Stomach (tissue), 9 donors: ENCODE measurements around the gene GREB1. TPM values are rescaled to one million over a fixed set of nuclear protein-coding genes. Genes with fewer than 3 reads are reported as not detected.

Experiments
- DNase-seq, 2 donors: peaks; one replicate each; pipeline versions ENCODE4 v3.0.0 to v3.0.0-alpha.2; 2013 to 2019
- H3K27ac ChIP-seq, 5 donors: fragments of 200-600 bp in 4 of 5; sonication (generic) in 4 of 5; one replicate each; pipeline ENCODE4 v1.5.1; 2013 to 2019; ENCODE audit warnings: mild to moderate bottlenecking in 1 of 5, moderate library complexity in 1 of 5
- H3K27me3 ChIP-seq, 3 donors: fragments of 200-600 bp; sonication (generic); one replicate each; pipeline ENCODE4 v1.5.1; 2017 to 2019; ENCODE audit warnings: mixed run types in 1 of 3
- H3K36me3 ChIP-seq, 4 donors: fragments of 200-600 bp; sonication (generic); 1 replicate in 3 of 4; 2 replicates in 1 of 4; pipeline ENCODE4 v1.5.1; 2016 to 2019
- H3K4me1 ChIP-seq, 4 donors: fragments of 200-600 bp; sonication (generic); one replicate each; pipeline ENCODE4 v1.5.1; 2016 to 2019
- H3K4me3 ChIP-seq, 4 donors: fragments of 200-600 bp; sonication (generic) in 3 of 4; one replicate each; pipeline ENCODE4 v1.5.1; 2016 to 2019; ENCODE audit warnings: mild to moderate bottlenecking in 1 of 4
- H3K9me3 ChIP-seq, 4 donors: fragments of 200-600 bp; sonication (generic); one replicate each; pipeline ENCODE4 v1.5.1; 2016 to 2019
- CTCF ChIP-seq, 7 experiments: fragments of 450-650 bp in 4 of 7; fragments of 200-600 bp in 3 of 7; sonication (generic) in 3 of 7; IDR thresholded peaks; one replicate each; pipeline ENCODE4 v1.5.1; 2016 to 2019; ENCODE audit warnings: antibody characterized with exemption in 7 of 7, control low read depth in 2 of 7, mild to moderate bottlenecking in 1 of 7
- EP300 ChIP-seq: sonication (generic); formaldehyde crosslinking; IDR thresholded peaks from one replicate; pipeline ENCODE4 v1.6.1; 2017; ENCODE audit warnings: antibody characterized with exemption
- POLR2A ChIP-seq, 4 donors: fragments of 450-650 bp; IDR thresholded peaks; one replicate each; pipeline ENCODE4 v1.6.1; 2016; ENCODE audit warnings: antibody characterized with exemption in 4 of 4, control low read depth in 2 of 4, mild to moderate bottlenecking in 1 of 4, moderate library complexity in 1 of 4
- POLR2AphosphoS5 ChIP-seq, 3 donors: sonication (generic); formaldehyde crosslinking; IDR thresholded peaks; one replicate each; pipeline ENCODE4 v1.6.1; 2016; ENCODE audit warnings: antibody characterized with exemption in 3 of 3
- WGBS, 5 donors: extraction: QIAGEN DNeasy Blood & Tissue Kit in 3 of 5; methylation state at CpG; one replicate each; pipeline versions ENCODE4 v1.1.5 to v1.1.7; 2013 to 2018; 5-methylcytosine and 5-hydroxymethylcytosine counted together
- intact Hi-C: fragments of 100-400 bp; cut with DNase I; formaldehyde crosslinking; loops from one replicate; pipeline ENCODE4 v1.15.1; 2023; ENCODE audit warnings: low total_unique reads
- polyA plus RNA-seq, 3 donors: library from polyadenylated mRNA; stranded (reverse); fragments of 200-250 nt; gene quantifications; one replicate each; pipeline ENCODE4 v1.2.3, GENCODE V29; 2013
- total RNA-seq, 5 donors: library from RNA; depleted of rRNA; stranded (reverse); fragments of >200 nt; gene quantifications; one replicate each; pipeline versions ENCODE4 v1.1.0 to v1.2.3, GENCODE V29; 2014 to 2016
- donor health status: healthy with polysubstance abuse.
- donor health status: Bipolar disorder and iron deficiency.
- donor health status: healthy.

GREB1 gene
- total and polyA plus RNA-seq, 8 donors: 0.88 to 37.9 (median 3.6) TPM

- Histone ChIP-seq H3K9me3 (peaks cover 0 to 10% (median 8%) of the 10 kb centered on the region in 4 donors), H3K27me3 (peaks cover 0 to 40% (median 0%) of the 10 kb centered on the region in 3 donors), H3K4me1 (no peaks in the 10 kb centered on the region), H3K36me3 (no peaks in the 10 kb centered on the region), H3K4me3 (no peak overlapping the region), H3K27ac (no peak overlapping the region)
- DNase-seq: no peak
- intact Hi-C loops: no loop called here
- WGBS, 5 donors: 64 to 73% (median 64%) methylated on average over 2 of the region's 2 CpGs
- no peak for TF ChIP-seq POLR2A (IDR thresholded peaks at IDR 0.05)
- TF ChIP-seq CTCF (IDR thresholded peaks at IDR 0.05): no peak
- no peak for TF ChIP-seq EP300
- no peak for TF ChIP-seq POLR2AphosphoS5 (IDR thresholded peaks at IDR 0.05)
These were observed 129.6 kb downstream of the GREB1 start for GRCh38 chr2:11663427-11663826.

GRCh38 chr2:11665028-11665427 lies 131.2 kb downstream of the GREB1 start:
- Histone ChIP-seq H3K9me3 (peaks cover 0 to 10% (median 8%) of the 10 kb centered on the region in 4 donors), H3K4me3 (no peak overlapping the region), H3K27me3 (peaks cover 0 to 43% (median 12%) of the 10 kb centered on the region in 3 donors), H3K36me3 (no peaks in the 10 kb centered on the region), H3K4me1 (peaks cover 6 to 8% (median 8%) of the 10 kb centered on the region in 4 donors), H3K27ac (no peak overlapping the region)
- WGBS, 5 donors: 79 to 89% (median 83%) methylated on average over 10 to 11 of the region's 11 CpGs
- no peak for TF ChIP-seq POLR2A (IDR thresholded peaks at IDR 0.05)
- intact Hi-C loops: no loop called here
- no peak for DNase-seq

GRCh38 chr2:11665510-11666362 lies 131.9 kb downstream of the GREB1 start:
- H3K36me3 ChIP-seq: no peaks in the 10 kb centered on the region
- peaks cover 0 to 10% (median 8%) of the 10 kb centered on the region in 4 donors for H3K9me3 ChIP-seq
- intact Hi-C loops: no loop called here
- H3K4me3 ChIP-seq: no peak overlapping the region
- WGBS, 5 donors: 70 to 80% (median 74%) methylated on average over 10 of the region's 10 CpGs
- TF ChIP-seq CTCF (IDR thresholded peaks at IDR 0.05) (no peak), EP300 (no peak), POLR2AphosphoS5 (IDR thresholded peaks at IDR 0.05) (no peak), POLR2A (IDR thresholded peaks at IDR 0.05) (no peak)
- no peak overlapping the region for H3K27ac ChIP-seq
- DNase-seq: no peak
- peaks cover 0 to 43% (median 17%) of the 10 kb centered on the region in 3 donors for H3K27me3 ChIP-seq
- peaks cover 8 to 12% (median 10%) of the 10 kb centered on the region in 4 donors for H3K4me1 ChIP-seq

GRCh38 chr2:11667194-11667593 lies 133.3 kb downstream of the GREB1 start:
- Histone ChIP-seq H3K4me1 (peaks cover 8 to 12% (median 10%) of the 10 kb centered on the region in 4 donors), H3K9me3 (peaks cover 0 to 10% (median 8%) of the 10 kb centered on the region in 4 donors), H3K36me3 (no peaks in the 10 kb centered on the region), H3K27me3 (peaks cover 0 to 40% (median 17%) of the 10 kb centered on the region in 3 donors), H3K27ac (no peak overlapping the region), H3K4me3 (no peak overlapping the region)
- intact Hi-C loops: no loop called here
- DNase-seq: no peak
- 72 to 87% (median 78%) methylated on average over 3 of the region's 3 CpGs for WGBS, 5 donors
- TF ChIP-seq POLR2AphosphoS5 (IDR thresholded peaks at IDR 0.05) (no peak), CTCF (IDR thresholded peaks at IDR 0.05) (no peak), EP300 (no peak), POLR2A (IDR thresholded peaks at IDR 0.05) (no peak)
